Measurements from ENCODE around the gene ELMO1. TPM values are rescaled to one million over a fixed set of nuclear protein-coding genes. Genes with fewer than 3 reads are reported as not detected.

ELMO1 gene
- total and polyA plus RNA-seq, 4 donors: 10.1 to 183 (median 34.4) TPM

DNA sequence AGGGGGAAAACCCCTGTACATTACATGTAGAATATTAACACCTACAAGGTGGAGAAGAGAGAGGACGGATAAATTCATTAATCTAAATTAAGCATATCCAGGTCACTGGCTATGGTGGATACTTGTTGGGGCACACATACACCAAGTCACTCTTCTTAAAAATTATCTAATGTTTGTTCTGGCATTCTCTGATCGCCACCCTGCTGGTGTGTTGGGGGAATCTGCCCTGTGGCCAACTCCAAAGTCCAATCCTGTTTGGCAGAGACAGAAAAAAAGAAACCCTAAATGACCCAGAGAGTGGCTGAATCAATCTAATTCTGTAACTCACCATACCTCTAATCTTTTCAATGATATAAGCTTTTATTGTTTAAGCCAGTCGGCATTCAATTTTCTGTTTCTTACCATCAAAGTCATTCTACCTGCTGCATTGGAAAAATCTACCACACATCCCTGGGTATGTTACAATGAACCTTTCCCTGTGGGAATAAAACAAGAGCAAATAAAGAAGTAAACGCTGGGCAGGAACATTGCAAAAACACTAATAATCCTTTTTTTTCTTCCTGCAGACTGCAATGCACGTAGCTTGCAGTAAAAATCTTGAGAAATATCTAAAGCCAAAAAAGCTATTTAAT is 34.2 kb downstream of the ELMO1 start:
- TF ChIP-seq CTCF (IDR thresholded peaks at IDR 0.05; ENCODE audit: control extremely low read depth, extremely low read depth): no peak
- Histone ChIP-seq H3K9ac (ENCODE audit: insufficient read depth in 1 of 2, low read length in 2 of 2) (no peak overlapping the region), H3K4me3 (no peak overlapping the region), H3K9me3 (ENCODE audit: control insufficient read depth in 4 of 4, insufficient read depth in 3 of 4, low read length in 3 of 4) (peaks cover 0 to 7% (median 0%) of the 10 kb centered on the region in 4 donors), H3K4me1 (ENCODE audit: control insufficient read depth in 5 of 5, insufficient read depth in 5 of 5, low read length in 5 of 5) (peaks cover under 1 to 10% (median 3%) of the 10 kb centered on the region in 5 donors), H3K27ac (ENCODE audit: low read depth in 1 of 2, low read length in 1 of 2) (no peak overlapping the region), H3K27me3 (ENCODE audit: control insufficient read depth in 3 of 3, insufficient read depth in 3 of 3, low read length in 2 of 3) (no peaks in the 10 kb centered on the region), H3K36me3 (ENCODE audit: control insufficient read depth in 4 of 4, insufficient read depth in 4 of 4, low read length in 4 of 4) (no peaks in the 10 kb centered on the region)
- ATAC-seq (ENCODE audit: insufficient read depth, low FRiP score): no peak
- no peak for DNase-seq
- WGBS, 2 donors: 79 to 91% methylated on average over 5 of the region's 5 CpGs

DNA sequence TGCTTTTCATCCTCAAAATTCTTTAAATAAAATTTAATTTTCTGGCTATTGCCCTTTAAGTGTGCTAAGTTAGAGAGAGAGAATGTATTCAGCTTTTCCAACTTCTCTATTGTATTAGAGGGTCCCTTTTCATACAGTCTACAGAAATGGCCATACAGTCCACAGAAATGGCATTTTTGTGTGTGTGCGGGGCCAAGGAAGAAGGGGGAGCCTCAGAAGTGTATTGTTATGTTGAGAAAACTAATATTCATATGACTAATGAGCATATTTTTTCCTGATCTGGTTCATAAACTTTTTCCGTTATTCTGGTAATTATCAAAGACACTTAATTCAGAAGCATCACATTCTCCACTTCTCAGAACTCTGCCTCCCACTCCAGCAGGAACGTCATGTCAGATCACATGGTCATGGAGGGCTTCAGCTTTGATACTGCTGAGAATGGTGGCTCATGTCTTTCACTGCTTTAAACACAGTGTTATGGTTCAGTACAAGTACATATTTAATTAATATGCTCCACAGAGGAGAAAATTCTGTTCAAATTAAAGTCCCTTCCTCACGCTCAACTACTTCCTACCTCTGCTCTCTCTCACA is 37.1 kb downstream of the ELMO1 start:
- no peaks in the 10 kb centered on the region for H3K36me3 ChIP-seq (ENCODE audit: control insufficient read depth in 4 of 4, insufficient read depth in 4 of 4, low read length in 4 of 4)
- H3K9me3 ChIP-seq (ENCODE audit: control insufficient read depth in 4 of 4, insufficient read depth in 3 of 4, low read length in 3 of 4): peaks cover 0 to 4% (median 0%) of the 10 kb centered on the region in 4 donors
- no peaks in the 10 kb centered on the region for H3K27me3 ChIP-seq (ENCODE audit: control insufficient read depth in 3 of 3, insufficient read depth in 3 of 3, low read length in 2 of 3)
- H3K4me1 ChIP-seq (ENCODE audit: control insufficient read depth in 5 of 5, insufficient read depth in 5 of 5, low read length in 5 of 5): peaks cover 3 to 21% (median 4%) of the 10 kb centered on the region in 5 donors
- DNase-seq (peak in 2 of 3 donors; percentile 31 to 41), ATAC-seq (ENCODE audit: insufficient read depth, low FRiP score) (no peak)
- WGBS, 2 donors: 78 to 85% methylated on average over 4 of the region's 4 CpGs
- H3K27ac ChIP-seq (ENCODE audit: low read depth in 1 of 2, low read length in 1 of 2): no peak overlapping the region
- H3K4me3 ChIP-seq: no peak overlapping the region
- no peak for TF ChIP-seq CTCF (IDR thresholded peaks at IDR 0.05; ENCODE audit: control extremely low read depth, extremely low read depth)
- H3K9ac ChIP-seq (ENCODE audit: insufficient read depth in 1 of 2, low read length in 2 of 2): no peak overlapping the region

GRCh38 chr7:37410305-37411229 is 38.1 kb downstream of the ELMO1 start:
- Histone ChIP-seq H3K4me1 (ENCODE audit: control insufficient read depth in 5 of 5, insufficient read depth in 5 of 5, low read length in 5 of 5) (peaks cover 7 to 21% (median 9%) of the 10 kb centered on the region in 5 donors), H3K27ac (ENCODE audit: low read depth in 1 of 2, low read length in 1 of 2) (no peak overlapping the region)
- ATAC-seq (ENCODE audit: insufficient read depth, low FRiP score): no peak

More at GRCh38 chr7:37410305-37411229, 38.1 kb downstream of the ELMO1 start:
- Histone ChIP-seq H3K9me3 (ENCODE audit: control insufficient read depth in 4 of 4, insufficient read depth in 3 of 4, low read length in 3 of 4) (peaks cover 0 to 4% (median 0%) of the 10 kb centered on the region in 4 donors), H3K9ac (ENCODE audit: insufficient read depth in 1 of 2, low read length in 2 of 2) (no peak overlapping the region), H3K4me3 (no peak overlapping the region), H3K27me3 (ENCODE audit: control insufficient read depth in 3 of 3, insufficient read depth in 3 of 3, low read length in 2 of 3) (no peaks in the 10 kb centered on the region), H3K36me3 (ENCODE audit: control insufficient read depth in 4 of 4, insufficient read depth in 4 of 4, low read length in 4 of 4) (peaks cover 0 to 1% (median 0%) of the 10 kb centered on the region in 4 donors)
- TF ChIP-seq CTCF (IDR thresholded peaks at IDR 0.05; ENCODE audit: control extremely low read depth, extremely low read depth): no peak
- 16 to 20% methylated on average over 1 of the region's 1 CpG for WGBS, 2 donors
- DNase-seq: no peak

Data from lung (tissue), 12 donors.